HUES48 (cell line): Measurements from ENCODE around the gene DZIP1.
"Not testable (repeated sequence)": the region's sequence is repeated elsewhere in the genome, so short reads cannot be mapped to it uniquely, and the experiment has no call there.

ENCODE experiments used
- H3K27ac ChIP-seq: one replicate; pipeline ENCODE4 v1.7.0; 2013; ENCODE audit warnings: low read depth, low read length, inconsistent platforms
- H3K27me3 ChIP-seq: 2 replicates; pipeline ENCODE4 v1.6.1; 2013; ENCODE audit warnings: mild to moderate bottlenecking, low read length; ENCODE audit not compliant: control insufficient read depth, insufficient read depth
- H3K36me3 ChIP-seq: 2 replicates; pipeline ENCODE4 v1.6.1; 2013; ENCODE audit warnings: low read length; ENCODE audit not compliant: control insufficient read depth, insufficient read depth
- H3K4me1 ChIP-seq: 2 replicates; pipeline ENCODE4 v1.6.1; 2013; ENCODE audit warnings: mild to moderate bottlenecking, low read length; ENCODE audit not compliant: control insufficient read depth, insufficient read depth
- H3K4me3 ChIP-seq: 2 replicates; pipeline ENCODE4 v1.5.1; 2013; ENCODE audit warnings: mild to moderate bottlenecking, low read depth, low read length
- H3K9ac ChIP-seq: 2 replicates; pipeline ENCODE4 v1.6.1; 2013; ENCODE audit warnings: mild to moderate bottlenecking, low read depth, low read length, moderate library complexity
- H3K9me3 ChIP-seq: 2 replicates; pipeline ENCODE4 v1.6.1; 2013; ENCODE audit warnings: low read length; ENCODE audit not compliant: control insufficient read depth, insufficient read depth

Gene DZIP1

DNA sequence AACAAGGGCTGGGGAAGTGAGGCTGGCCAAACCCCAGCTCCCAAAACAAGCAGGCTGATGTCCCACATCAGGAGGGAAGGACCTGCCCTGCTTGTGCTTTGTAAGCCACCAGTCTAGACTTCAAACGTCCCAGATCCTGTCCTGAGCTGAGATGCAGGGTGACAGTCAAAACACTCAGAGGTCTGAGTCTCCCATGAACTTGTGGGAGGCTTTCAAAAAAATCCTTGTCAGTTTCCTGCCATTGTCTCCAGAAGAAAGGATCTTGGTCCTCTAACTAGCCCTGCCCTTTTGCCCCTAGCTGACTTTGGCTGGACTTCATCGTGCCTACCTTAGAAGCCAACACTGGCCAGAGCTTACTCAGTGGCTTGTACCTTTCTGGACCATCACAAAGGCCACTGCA lies 43.3 kb downstream of the DZIP1 start:
- no peak overlapping the region for H3K4me3 ChIP-seq
- H3K36me3 ChIP-seq = peaks cover 33% of the 10 kb centered on the region
- H3K4me1 ChIP-seq = no peaks in the 10 kb centered on the region
- no peaks in the 10 kb centered on the region for H3K9me3 ChIP-seq
- H3K27ac ChIP-seq = no peak overlapping the region
- no peak overlapping the region for H3K9ac ChIP-seq
- H3K27me3 ChIP-seq = no peaks in the 10 kb centered on the region

- H3K4me1 ChIP-seq = no peaks in the 10 kb centered on the region
- no peak overlapping the region for H3K4me3 ChIP-seq
- H3K27me3 ChIP-seq = no peaks in the 10 kb centered on the region
- no peak overlapping the region for H3K27ac ChIP-seq
- no peaks in the 10 kb centered on the region for H3K9me3 ChIP-seq
- peaks cover 25% of the 10 kb centered on the region for H3K36me3 ChIP-seq
- no peak overlapping the region for H3K9ac ChIP-seq
These were observed 47.8 kb downstream of the DZIP1 start for GRCh38 chr13:95596701-95597100.

DNA sequence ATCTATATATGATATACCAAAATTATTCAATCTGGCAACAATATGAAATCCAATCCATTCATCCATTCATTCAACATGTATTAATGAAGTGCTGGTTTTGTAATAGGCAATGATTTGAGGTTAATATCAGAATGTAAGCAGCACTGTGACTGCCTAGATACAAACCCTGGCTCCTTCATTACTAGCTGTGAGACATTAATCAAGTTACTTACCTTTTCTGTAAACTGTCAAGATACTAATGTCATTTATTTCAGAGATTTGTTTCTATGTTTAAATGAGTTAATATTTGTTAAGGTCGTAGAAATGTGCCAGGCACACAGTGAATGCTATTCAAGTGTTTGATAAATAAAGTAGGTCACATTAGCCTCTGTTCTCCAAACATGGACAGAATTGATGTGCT lies 51.0 kb downstream of the DZIP1 start:
- H3K4me3 ChIP-seq = no peak overlapping the region
- peaks cover 30% of the 10 kb centered on the region for H3K36me3 ChIP-seq
- no peak overlapping the region for H3K27ac ChIP-seq
- H3K4me1 ChIP-seq = no peaks in the 10 kb centered on the region
- no peaks in the 10 kb centered on the region for H3K9me3 ChIP-seq
- no peaks in the 10 kb centered on the region for H3K27me3 ChIP-seq
- no peak overlapping the region for H3K9ac ChIP-seq

DNA sequence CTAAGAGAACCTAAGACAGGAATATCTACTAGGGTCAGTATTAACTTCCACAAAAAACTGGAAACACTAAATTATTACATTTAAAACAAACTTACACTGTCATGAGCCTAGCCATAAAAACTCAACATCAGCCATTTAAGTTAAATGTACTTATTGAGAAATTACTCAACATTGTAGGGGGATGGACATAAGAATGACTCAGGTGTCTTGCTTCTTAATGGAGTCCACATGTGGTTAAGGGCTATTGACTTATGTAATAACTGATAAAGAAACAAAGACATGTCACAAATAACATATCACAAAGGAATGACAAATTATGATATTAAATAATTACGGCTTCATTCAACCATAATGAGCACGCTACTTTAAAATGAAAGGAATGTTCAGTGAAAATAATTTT lies 55.8 kb downstream of the DZIP1 start:
- peaks cover 66% of the 10 kb centered on the region for H3K36me3 ChIP-seq
- H3K9me3 ChIP-seq = no peaks in the 10 kb centered on the region
- H3K27ac ChIP-seq = no peak overlapping the region
- no peaks in the 10 kb centered on the region for H3K27me3 ChIP-seq
- H3K4me1 ChIP-seq = no peaks in the 10 kb centered on the region
- H3K4me3 ChIP-seq = no peak overlapping the region
- H3K9ac ChIP-seq = no peak overlapping the region

DNA sequence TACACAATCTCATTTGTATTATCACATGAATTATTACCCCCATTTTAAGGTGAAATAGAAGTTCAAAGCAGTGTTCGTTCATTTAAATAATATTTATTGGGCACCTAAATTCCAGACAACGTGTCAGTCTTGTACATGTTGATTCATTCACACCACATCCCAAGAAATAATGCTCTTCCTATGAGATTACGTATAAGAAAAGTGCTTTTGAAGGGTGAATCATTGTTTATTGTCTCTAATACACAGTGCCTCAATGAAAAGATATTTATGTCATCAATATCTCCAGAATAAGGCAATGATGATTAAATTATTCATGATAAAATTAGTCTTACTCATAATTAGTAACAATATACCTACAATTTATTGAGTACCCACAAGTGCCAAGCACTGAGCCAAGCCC lies 56.4 kb downstream of the DZIP1 start:
- H3K9ac ChIP-seq = no peak overlapping the region
- no peak overlapping the region for H3K4me3 ChIP-seq
- H3K36me3 ChIP-seq = peaks cover 66% of the 10 kb centered on the region
- H3K9me3 ChIP-seq = no peaks in the 10 kb centered on the region
- no peaks in the 10 kb centered on the region for H3K4me1 ChIP-seq
- H3K27me3 ChIP-seq = no peaks in the 10 kb centered on the region
- H3K27ac ChIP-seq = no peak overlapping the region

DNA sequence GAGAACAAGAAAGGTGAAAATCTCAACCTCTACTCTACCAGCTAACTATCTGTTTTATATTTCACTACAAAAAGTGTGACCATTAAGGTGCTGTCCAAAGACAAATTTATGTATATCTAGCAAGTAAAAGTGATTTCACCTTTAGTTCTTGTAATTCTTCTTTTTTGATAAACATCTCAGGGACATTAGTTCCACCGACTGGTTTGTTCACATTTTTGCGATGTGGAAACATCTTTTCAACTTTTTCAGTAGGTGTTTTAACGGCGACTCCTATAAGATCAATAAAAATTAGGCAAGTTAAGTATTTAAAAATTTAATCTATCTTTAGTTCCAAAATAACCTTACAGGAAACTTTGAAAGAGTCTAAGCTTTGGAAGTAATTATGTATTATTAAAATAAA lies 58.6 kb downstream of the DZIP1 start:
- Histone ChIP-seq H3K36me3 (peaks cover 84% of the 10 kb centered on the region), H3K4me1 (no peaks in the 10 kb centered on the region), H3K4me3 (no peak overlapping the region), H3K27me3 (no peaks in the 10 kb centered on the region), H3K9ac (no peak overlapping the region), H3K9me3 (no peaks in the 10 kb centered on the region), H3K27ac (no peak overlapping the region)

DNA sequence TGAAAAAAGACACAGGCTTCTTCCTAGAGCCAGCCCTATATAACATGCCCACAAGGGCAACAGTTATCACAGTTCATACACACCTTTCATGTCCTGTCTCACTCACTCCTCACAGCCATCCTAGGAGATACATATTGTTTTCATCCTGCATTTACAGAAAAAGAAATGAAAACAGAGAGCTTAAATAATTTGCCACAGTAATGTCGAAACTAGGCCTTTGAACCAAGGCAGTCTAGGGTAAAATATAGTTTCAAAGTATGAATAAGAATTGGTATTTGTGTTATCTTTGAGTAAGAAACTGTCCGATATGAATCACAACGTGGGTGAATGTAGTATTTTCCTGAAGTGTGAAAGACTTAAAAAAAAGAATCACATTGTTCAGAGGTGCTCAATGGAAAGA lies 65.2 kb downstream of the DZIP1 start:
- H3K9me3 ChIP-seq = no peaks in the 10 kb centered on the region
- no peaks in the 10 kb centered on the region for H3K27me3 ChIP-seq
- H3K36me3 ChIP-seq = peaks cover 64% of the 10 kb centered on the region
- no peak overlapping the region for H3K4me3 ChIP-seq
- H3K27ac ChIP-seq = no peak overlapping the region
- H3K9ac ChIP-seq = no peak overlapping the region
- no peaks in the 10 kb centered on the region for H3K4me1 ChIP-seq

DNA sequence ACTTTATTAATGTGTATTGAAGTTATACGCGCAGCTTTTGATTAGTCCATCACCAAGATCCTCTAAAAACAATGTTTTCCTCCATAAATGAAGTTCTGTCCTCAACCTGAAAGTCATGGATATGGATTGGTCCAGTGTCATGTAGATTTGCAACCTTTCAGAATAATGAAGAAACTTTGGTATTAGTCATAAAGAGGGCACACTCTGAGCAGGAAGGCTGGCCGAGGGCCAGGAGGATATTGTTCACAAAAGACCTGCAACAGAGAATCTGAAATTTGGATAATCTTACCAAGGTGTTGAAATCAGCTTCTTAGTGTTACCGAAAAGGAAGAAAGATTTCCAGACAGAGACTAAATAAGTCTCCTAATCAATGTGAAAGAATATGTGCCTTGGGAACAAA lies 71.3 kb downstream of the DZIP1 start:
- Histone ChIP-seq H3K36me3 (peaks cover 21% of the 10 kb centered on the region), H3K4me1 (no peaks in the 10 kb centered on the region), H3K9me3 (no peaks in the 10 kb centered on the region), H3K9ac (no peak overlapping the region), H3K27me3 (no peaks in the 10 kb centered on the region), H3K4me3 (no peak overlapping the region), H3K27ac (no peak overlapping the region)

- Histone ChIP-seq H3K27me3 (no peaks in the 10 kb centered on the region), H3K4me3 (no peak overlapping the region), H3K27ac (no peak overlapping the region), H3K36me3 (peaks cover 12% of the 10 kb centered on the region), H3K4me1 (no peaks in the 10 kb centered on the region), H3K9ac (no peak overlapping the region), H3K9me3 (no peaks in the 10 kb centered on the region)
These were observed 72.6 kb downstream of the DZIP1 start for GRCh38 chr13:95571941-95572340.

DNA sequence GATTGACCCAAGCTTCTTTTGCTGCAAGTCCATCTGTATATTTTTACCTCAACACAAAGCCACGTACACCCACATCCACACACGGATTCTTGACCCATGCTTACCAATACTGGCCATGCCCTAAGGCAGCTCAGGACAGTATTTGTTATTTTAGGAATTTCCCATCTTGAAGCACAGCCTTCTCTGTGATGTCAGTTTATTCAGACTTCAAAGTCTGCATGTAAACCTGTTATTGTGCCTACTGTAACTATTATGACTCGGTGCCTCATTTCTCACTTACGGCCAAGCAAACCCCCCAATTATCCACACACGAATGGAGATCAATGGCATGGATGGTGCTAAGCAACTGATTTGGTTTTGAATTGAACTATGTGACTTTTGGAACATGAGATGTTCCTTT lies 74.5 kb downstream of the DZIP1 start:
- Histone ChIP-seq H3K27me3 (no peaks in the 10 kb centered on the region), H3K27ac (no peak overlapping the region), H3K9me3 (no peaks in the 10 kb centered on the region), H3K9ac (no peak overlapping the region), H3K36me3 (peaks cover 7% of the 10 kb centered on the region; the same call in 1 of the 2 replicates), H3K4me3 (no peak overlapping the region), H3K4me1 (no peaks in the 10 kb centered on the region)

- no peak overlapping the region for H3K27ac ChIP-seq
- H3K4me1 ChIP-seq = no peaks in the 10 kb centered on the region
- no peak overlapping the region for H3K9ac ChIP-seq
- no peaks in the 10 kb centered on the region for H3K27me3 ChIP-seq
- H3K9me3 ChIP-seq = no peaks in the 10 kb centered on the region
- H3K36me3 ChIP-seq = peaks cover 7% of the 10 kb centered on the region; the same call in 1 of the 2 replicates
- no peak overlapping the region for H3K4me3 ChIP-seq
These were observed 76.4 kb downstream of the DZIP1 start for GRCh38 chr13:95568131-95568530.

- H3K27ac ChIP-seq, H3K36me3 ChIP-seq, H3K27me3 ChIP-seq, H3K4me3 ChIP-seq, H3K4me1 ChIP-seq, H3K9ac ChIP-seq, H3K9me3 ChIP-seq: not testable (repeated sequence)
These were observed 78.7 kb downstream of the DZIP1 start for GRCh38 chr13:95565758-95566157.
